H1 (cell line): ENCODE results near the gene RFC1. TPM values are rescaled to one million over a fixed set of nuclear protein-coding genes. Genes with fewer than 3 reads are reported as not detected.

Experiments used
- CTCF ChIA-PET: fragments of 300-600 bp; sonication (Branson Sonifier 250); formaldehyde crosslinking; loops from one replicate; lab custom pipeline; 2021; ENCODE audit not compliant: partially characterized antibody; lab: Charles Lee
- POLR2A ChIA-PET: fragments of 300-600 bp; sonication (Branson Sonifier 250); formaldehyde crosslinking; loops from one replicate; lab custom pipeline; 2021; ENCODE audit warnings: inconsistent platforms; ENCODE audit not compliant: partially characterized antibody; lab: Charles Lee
- DNase-seq, 2 experiments: peaks; one replicate each; pipeline versions ENCODE4 v3.0.0 to v3.0.0-alpha.2; 2010 to 2022; ENCODE audit warnings: low spot score in 2 of 2, low read depth in 1 of 2, mixed read lengths in 1 of 2
- FAIRE-seq: peaks from 2 replicates; lab custom pipeline; 2011; peaks lifted over from hg19 to GRCh38; lab: Jason Lieb, UNC
- H2AFZ ChIP-seq: 2 replicates; pipeline ENCODE4 v1.8.1; 2012; ENCODE audit warnings: low read length, inconsistent platforms
- H2AK5ac ChIP-seq: 2 replicates; pipeline ENCODE4 v1.6.1; 2013; ENCODE audit warnings: low read depth, low read length
- H2BK120ac ChIP-seq: replicated peaks from 2 replicates; pipeline ENCODE3; 2013; ENCODE audit warnings: low read depth, low read length, inconsistent platforms
- H2BK12ac ChIP-seq: 2 replicates; pipeline ENCODE4 v1.6.1; 2013; ENCODE audit warnings: low read depth, low read length
- H2BK15ac ChIP-seq: 2 replicates; pipeline ENCODE4 v1.6.1; 2013; ENCODE audit warnings: low read length
- H2BK20ac ChIP-seq: 2 replicates; pipeline ENCODE4 v1.6.1; 2013; ENCODE audit warnings: low read length
- H2BK5ac ChIP-seq: 2 replicates; pipeline ENCODE4 v1.6.1; 2013; ENCODE audit warnings: low read depth, low read length
- H3K14ac ChIP-seq: 2 replicates; pipeline ENCODE4 v1.6.1; 2013; ENCODE audit warnings: inconsistent platforms; ENCODE audit not compliant: insufficient read length
- H3K18ac ChIP-seq: 2 replicates; pipeline ENCODE4 v1.6.1; 2013; ENCODE audit warnings: low read length; ENCODE audit errors: extremely low read depth
- H3K23ac ChIP-seq: 2 replicates; pipeline ENCODE4 v1.6.1; 2013; ENCODE audit warnings: inconsistent platforms; ENCODE audit not compliant: insufficient read length
- H3K23me2 ChIP-seq: 2 replicates; pipeline ENCODE4 v1.6.1; 2013; ENCODE audit warnings: low read depth, low read length
- H3K27ac ChIP-seq: 2 replicates; pipeline ENCODE4 v1.6.1; 2011; ENCODE audit warnings: low read depth, low read length, inconsistent platforms
- H3K27me3 ChIP-seq, 4 experiments: replicated peaks in 1 of 4; 1 replicate in 1 of 4; 2 replicates in 3 of 4; pipeline versions ENCODE4 v1.6.1 to v1.8.1; 2011 to 2013; ENCODE audit warnings: low read length in 3 of 4, mild to moderate bottlenecking in 3 of 4, inconsistent platforms in 2 of 4, mixed read lengths in 2 of 4, moderate library complexity in 1 of 4; ENCODE audit not compliant: control insufficient read depth in 3 of 4, insufficient read depth in 3 of 4; ENCODE audit errors: extremely low read depth in 1 of 4
- H3K36me3 ChIP-seq, 4 experiments: 2 replicates each; pipeline versions ENCODE4 v1.6.1 to v1.8.1; 2011 to 2013; ENCODE audit warnings: mild to moderate bottlenecking in 4 of 4, low read length in 3 of 4, moderate library complexity in 2 of 4, control low read depth in 1 of 4, inconsistent platforms in 1 of 4; ENCODE audit not compliant: insufficient read depth in 4 of 4, control insufficient read depth in 2 of 4
- H3K4ac ChIP-seq: replicated peaks from 2 replicates; pipeline ENCODE3; 2013; ENCODE audit warnings: low read length, low read depth, mixed read lengths, inconsistent platforms; ENCODE audit not compliant: insufficient read length
- H3K4me1 ChIP-seq, 4 experiments: replicated peaks in 1 of 4; 1 replicate in 1 of 4; 2 replicates in 3 of 4; pipeline versions ENCODE4 v1.6.1 to v1.8.1; 2011 to 2013; ENCODE audit warnings: low read length in 3 of 4, inconsistent platforms in 2 of 4, mixed read lengths in 1 of 4; ENCODE audit not compliant: insufficient read depth in 4 of 4, control insufficient read depth in 3 of 4
- H3K4me2 ChIP-seq, 2 experiments: 2 replicates each; pipeline versions ENCODE4 v1.6.1 to v1.8.1; 2011 to 2013; ENCODE audit warnings: low read depth in 2 of 2, low read length in 2 of 2, control low read depth in 1 of 2, inconsistent platforms in 1 of 2, mild to moderate bottlenecking in 1 of 2; ENCODE audit not compliant: insufficient read depth in 1 of 2
- H3K4me3 ChIP-seq, 4 experiments: fragments of 200-600, 300-600 bp in 1 of 4; sonication (generic), shearing (Covaris generic), sonication (Bioruptor Twin) in 1 of 4; 2 replicates each; pipeline versions ENCODE4 v1.5.1 to v1.8.1; 2011 to 2016; ENCODE audit warnings: low read length in 4 of 4, low read depth in 3 of 4, control low read depth in 2 of 4, inconsistent platforms in 2 of 4, mild to moderate bottlenecking in 2 of 4, mixed read lengths in 1 of 4, moderate library complexity in 1 of 4; ENCODE audit not compliant: insufficient read depth in 2 of 4; ENCODE audit errors: extremely low read depth in 1 of 4
- H3K56ac ChIP-seq: replicated peaks from 2 replicates; pipeline ENCODE3; 2013; ENCODE audit warnings: low read depth, mild to moderate bottlenecking, mixed read lengths, low read length, inconsistent platforms; ENCODE audit not compliant: insufficient read length
- H3K79me1 ChIP-seq: 2 replicates; pipeline ENCODE4 v1.6.1; 2013; ENCODE audit warnings: low read depth, low read length, control low read depth
- H3K79me2 ChIP-seq, 2 experiments: 2 replicates each; pipeline versions ENCODE4 v1.6.1 to v1.8.1; 2012 to 2013; ENCODE audit warnings: low read length in 2 of 2, mild to moderate bottlenecking in 2 of 2, inconsistent platforms in 1 of 2; ENCODE audit not compliant: insufficient read depth in 2 of 2, control insufficient read depth in 1 of 2
- H3K9ac ChIP-seq, 4 experiments: replicated peaks in 1 of 4; 1 replicate in 1 of 4; 2 replicates in 3 of 4; pipeline versions ENCODE4 v1.6.1 to v1.8.1; 2011 to 2013; ENCODE audit warnings: low read depth in 3 of 4, low read length in 3 of 4, control low read depth in 2 of 4, mild to moderate bottlenecking in 2 of 4, moderate library complexity in 2 of 4, inconsistent platforms in 1 of 4; ENCODE audit errors: extremely low read depth in 1 of 4
- H3K9me3 ChIP-seq, 2 experiments: 2 replicates each; pipeline versions ENCODE4 v1.6.1 to v1.8.1; 2012 to 2013; ENCODE audit warnings: mild to moderate bottlenecking in 2 of 2, moderate library complexity in 2 of 2, control low read depth in 1 of 2, inconsistent platforms in 1 of 2, low read depth in 1 of 2, low read length in 1 of 2, mixed read lengths in 1 of 2; ENCODE audit not compliant: insufficient read depth in 2 of 2
- H4K20me1 ChIP-seq, 2 experiments: replicated peaks in 1 of 2; 2 replicates each; pipeline versions ENCODE3 to v1.8.1; 2011 to 2013; ENCODE audit warnings: inconsistent platforms in 2 of 2, low read length in 2 of 2, mild to moderate bottlenecking in 1 of 2; ENCODE audit not compliant: insufficient read depth in 2 of 2, control insufficient read depth in 1 of 2
- H4K5ac ChIP-seq: 2 replicates; pipeline ENCODE4 v1.6.1; 2013; ENCODE audit warnings: low read length, low read depth, mixed read lengths, inconsistent platforms; ENCODE audit not compliant: insufficient read length
- H4K8ac ChIP-seq: 2 replicates; pipeline ENCODE4 v1.8.0; 2013; ENCODE audit warnings: mild to moderate bottlenecking, moderate library complexity, low read length, inconsistent platforms; ENCODE audit not compliant: insufficient read depth; ENCODE audit errors: extremely low read depth
- H4K91ac ChIP-seq: replicated peaks from 2 replicates; pipeline ENCODE3; 2013; ENCODE audit warnings: low read length, mixed read lengths, inconsistent platforms; ENCODE audit not compliant: insufficient read length
- BCL11A ChIP-seq, 2 experiments: IDR thresholded peaks; one replicate each; pipeline ENCODE4 v1.6.1; 2011; ENCODE audit warnings: low read depth in 2 of 2, low read length in 2 of 2, mild to moderate bottlenecking in 2 of 2
- CREB1 ChIP-seq: IDR thresholded peaks from 2 replicates; pipeline ENCODE4 v1.6.1; 2012; ENCODE audit warnings: inconsistent platforms
- CTBP2 ChIP-seq: IDR thresholded peaks from 2 replicates; pipeline ENCODE4 v1.7.0; 2011; ENCODE audit warnings: borderline replicate concordance, mild to moderate bottlenecking, moderate library complexity, mixed read lengths, low read length; ENCODE audit not compliant: insufficient read depth, insufficient read length
- CTCF ChIP-seq, 3 experiments: IDR thresholded peaks; 1 replicate in 2 of 3; 2 replicates in 1 of 3; pipeline versions ENCODE4 v1.5.1 to v1.6.1; 2011; ENCODE audit warnings: low read length in 3 of 3, mild to moderate bottlenecking in 3 of 3, inconsistent platforms in 2 of 3, low read depth in 1 of 3, moderate library complexity in 1 of 3; ENCODE audit not compliant: insufficient read depth in 1 of 3; ENCODE audit errors: control extremely low read depth in 1 of 3
- KDM4A ChIP-seq: IDR thresholded peaks from one replicate; pipeline ENCODE4 v1.7.1; 2012; ENCODE audit warnings: low read depth, mild to moderate bottlenecking, moderate library complexity, low read length, inconsistent platforms; ENCODE audit not compliant: severe bottlenecking
- KDM5A ChIP-seq: fragments of 200-600 bp; IDR thresholded peaks from 2 replicates; pipeline ENCODE4 v1.7.1; 2012; ENCODE audit warnings: mild to moderate bottlenecking, low read length, inconsistent platforms, mixed read lengths
- RNF2 ChIP-seq: fragments of 200-900, 300-1000 bp; sonication (generic); IDR thresholded peaks from 2 replicates; pipeline ENCODE4 v1.7.1; 2016; ENCODE audit warnings: borderline replicate concordance, low read depth, mild to moderate bottlenecking, antibody characterized with exemption, low read length; ENCODE audit not compliant: poor library complexity, severe bottlenecking; ENCODE audit errors: missing control alignments
- RXRA ChIP-seq: IDR thresholded peaks from 2 replicates; pipeline ENCODE4 v1.6.1; 2011; ENCODE audit warnings: low read depth, mild to moderate bottlenecking, low read length, moderate library complexity; ENCODE audit not compliant: insufficient read depth
- SP4 ChIP-seq: IDR thresholded peaks from 2 replicates; pipeline ENCODE4 v1.6.1; 2012; ENCODE audit warnings: low read length, inconsistent platforms
- TEAD4 ChIP-seq: IDR thresholded peaks from 2 replicates; pipeline ENCODE4 v1.6.1; 2012; ENCODE audit warnings: low read depth, low read length, inconsistent platforms, mixed read lengths
- WGBS, 2 experiments: shearing (Covaris generic) in 1 of 2; methylation state at CpG; one replicate each; pipeline versions ENCODE4 v1.1.6 to v1.1.7; 2013 to 2015; ENCODE audit warnings: low lambda C conversion rate in 2 of 2, mixed read lengths in 2 of 2, inconsistent platforms in 1 of 2, low coverage in 1 of 2, missing lambda C conversion rate in 1 of 2; ENCODE audit not compliant: insufficient replicate concordance in 2 of 2, insufficient coverage in 1 of 2, insufficient read length in 1 of 2; ENCODE audit errors: extremely low coverage in 1 of 2, missing lambda C conversion rate in 1 of 2; 5-methylcytosine and 5-hydroxymethylcytosine counted together
- polyA plus RNA-seq, 7 experiments: library from polyadenylated mRNA; depleted of rRNA in 3 of 7; stranded (reverse) in 5 of 7; unstranded in 2 of 7; fragments of >200 nt in 5 of 7; fragments of 200-250 nt in 2 of 7; gene quantifications; 1 replicate in 5 of 7; 2 replicates in 1 of 7; 4 replicates in 1 of 7; pipeline versions ENCODE4 v1.2.1 to v1.2.3, GENCODE V29; 2011 to 2013; ENCODE audit warnings: missing spikeins in 2 of 7, mixed read lengths in 2 of 7
- total RNA-seq: library from RNA; stranded (reverse); fragmentation: NEBNext Ultra II Directional; extraction: Animal tissue kit (Norgen Biotek cat#: 25700); gene quantifications from 2 replicates; pipeline ENCODE4 v1.2.1, GENCODE V29; 2021

Gene RFC1
- total and polyA plus RNA-seq, 2 of the 8 experiments (the other 6 are each of a cell fraction or from before 2014, with no cell fraction given), result 16.0 to 83.8 TPM

GRCh38 chr4:39375478-39375877 lies 9.3 kb upstream of the RFC1 start:
- no peak overlapping the region for H4K8ac ChIP-seq
- no peak overlapping the region for H3K56ac ChIP-seq
- CTCF ChIA-PET, result no interaction called here
- H3K9ac ChIP-seq, result no peak overlapping the region
- TF ChIP-seq CTCF (IDR thresholded peaks at IDR 0.05; ENCODE audit: control extremely low read depth in 1 of 3, insufficient read depth in 1 of 3, low read depth in 1 of 3, low read length in 3 of 3) (no peak), CREB1 (no peak), TEAD4 (no peak), KDM4A (no peak), SP4 (no peak), BCL11A (IDR thresholded peaks at IDR 0.05; ENCODE audit: low read depth in 2 of 2, low read length in 2 of 2) (no peak), CTBP2 (no peak), RNF2 (no peak), KDM5A (no peak), RXRA (no peak)
- TF ChIP-seq, all 59 proteins: peak for 0
- Histone ChIP-seq H4K5ac (no peak overlapping the region), H3K79me2 (no peaks in the 10 kb centered on the region), H3K14ac (no peak overlapping the region), H3K4me1 (no peaks in the 10 kb centered on the region), H3K4ac (no peak overlapping the region), H3K27ac (no peak overlapping the region), H2BK20ac (no peak overlapping the region), H3K23me2 (no peaks in the 10 kb centered on the region), H2BK5ac (no peak overlapping the region), H3K4me3 (no peak overlapping the region), H3K4me2 (no peak overlapping the region), H3K36me3 (no peaks in the 10 kb centered on the region), H4K91ac (no peak overlapping the region), H2AFZ (no peak overlapping the region), H2BK15ac (no peak overlapping the region), H3K79me1 (no peaks in the 10 kb centered on the region), H3K9me3 (peaks cover 6 to 12% of the 10 kb centered on the region in 2 experiments; a peak in 2 of 4 replicates), H3K23ac (no peak overlapping the region), H3K27me3 (no peaks in the 10 kb centered on the region), H4K20me1 (no peaks in the 10 kb centered on the region), H3K18ac (no peak overlapping the region), H2BK120ac (no peak overlapping the region), H2BK12ac (no peak overlapping the region), H2AK5ac (no peak overlapping the region)
- WGBS, 2 experiments, result 94% methylated on average over 4 of the region's 4 CpGs; no CpG with 5 or more reads in 1 of the 2 experiments
- POLR2A ChIA-PET, result no interaction called here
- no peak for FAIRE-seq
- no peak for DNase-seq
